Measurements from ENCODE around the gene ZFAND3. TPM values are rescaled to one million over a fixed set of nuclear protein-coding genes. Genes with fewer than 3 reads are reported as not detected.

The ZFAND3 gene
- total RNA-seq, 1 experiment from 2014 or later, result 75.0 TPM

GRCh38 chr6:37930288-37930971, 110.9 kb downstream of the ZFAND3 start:
- intact Hi-C loops (cut with micrococcal nuclease; ENCODE audit: unreplicated experiment), result no loop called here
- CTCF ChIA-PET, result no interaction called here
- no peak for DNase-seq
- peaks cover 13% of the 10 kb centered on the region for H3K36me3 Mint-ChIP-seq (ENCODE audit: insufficient read depth, unreplicated experiment)
- TF ChIP-seq CTCF (IDR thresholded peaks at IDR 0.05; ENCODE audit: unreplicated experiment), result no peak
- H3K9me3 Mint-ChIP-seq (ENCODE audit: low read depth, unreplicated experiment), result no peaks in the 10 kb centered on the region
- H3K27me3 Mint-ChIP-seq (ENCODE audit: unreplicated experiment), result no peaks in the 10 kb centered on the region
- BruUV-seq (replicated peaks), result no TSS peak
- no peak overlapping the region for H3K4me3 Mint-ChIP-seq (ENCODE audit: low read depth, unreplicated experiment)
- H3K4me1 Mint-ChIP-seq (ENCODE audit: low read depth, unreplicated experiment), result peaks cover 7% of the 10 kb centered on the region
- H3K27ac Mint-ChIP-seq (ENCODE audit: unreplicated experiment), result no peak overlapping the region

GRCh38 chr6:37931066-37931465, 111.5 kb downstream of the ZFAND3 start:
- Mint-ChIP-seq H3K4me1 (ENCODE audit: low read depth, unreplicated experiment) (peaks cover 4% of the 10 kb centered on the region), H3K27ac (ENCODE audit: unreplicated experiment) (no peak overlapping the region), H3K36me3 (ENCODE audit: insufficient read depth, unreplicated experiment) (peaks cover 13% of the 10 kb centered on the region), H3K9me3 (ENCODE audit: low read depth, unreplicated experiment) (no peaks in the 10 kb centered on the region), H3K4me3 (ENCODE audit: low read depth, unreplicated experiment) (no peak overlapping the region), H3K27me3 (ENCODE audit: unreplicated experiment) (no peaks in the 10 kb centered on the region)
- BruUV-seq (replicated peaks), result no TSS peak
- TF ChIP-seq CTCF (IDR thresholded peaks at IDR 0.05; ENCODE audit: unreplicated experiment), result no peak
- no peak for DNase-seq
- intact Hi-C loops (cut with micrococcal nuclease; ENCODE audit: unreplicated experiment), result no loop called here
- CTCF ChIA-PET, result no interaction called here

GRCh38 chr6:37934276-37934675, 114.7 kb downstream of the ZFAND3 start:
- intact Hi-C loops (cut with micrococcal nuclease; ENCODE audit: unreplicated experiment), result no loop called here
- Mint-ChIP-seq H3K27me3 (ENCODE audit: unreplicated experiment) (no peaks in the 10 kb centered on the region), H3K9me3 (ENCODE audit: low read depth, unreplicated experiment) (no peaks in the 10 kb centered on the region), H3K4me1 (ENCODE audit: low read depth, unreplicated experiment) (peaks cover 9% of the 10 kb centered on the region), H3K27ac (ENCODE audit: unreplicated experiment) (no peak overlapping the region), H3K36me3 (ENCODE audit: insufficient read depth, unreplicated experiment) (peaks cover 13% of the 10 kb centered on the region), H3K4me3 (ENCODE audit: low read depth, unreplicated experiment) (no peak overlapping the region)
- no peak for DNase-seq
- no TSS peak for BruUV-seq (replicated peaks)
- TF ChIP-seq CTCF (IDR thresholded peaks at IDR 0.05; ENCODE audit: unreplicated experiment), result no peak
- CTCF ChIA-PET, result no interaction called here

- Mint-ChIP-seq H3K4me1 (ENCODE audit: low read depth, unreplicated experiment) (peaks cover 9% of the 10 kb centered on the region), H3K4me3 (ENCODE audit: low read depth, unreplicated experiment) (no peak overlapping the region), H3K27me3 (ENCODE audit: unreplicated experiment) (no peaks in the 10 kb centered on the region), H3K27ac (ENCODE audit: unreplicated experiment) (no peak overlapping the region), H3K36me3 (ENCODE audit: insufficient read depth, unreplicated experiment) (peaks cover 7% of the 10 kb centered on the region), H3K9me3 (ENCODE audit: low read depth, unreplicated experiment) (no peaks in the 10 kb centered on the region)
- intact Hi-C loops (cut with micrococcal nuclease; ENCODE audit: unreplicated experiment), result no loop called here
- no TSS peak for BruUV-seq (replicated peaks)
- CTCF ChIA-PET, result no interaction called here
- no peak for TF ChIP-seq CTCF (IDR thresholded peaks at IDR 0.05; ENCODE audit: unreplicated experiment)
- no peak for DNase-seq
Observed at GRCh38 chr6:37936150-37936549, 116.6 kb downstream of the ZFAND3 start.

Measured in Calu3 (cell line).